Esophagus muscularis mucosa (tissue), 4 donors: ENCODE data around the gene CLEC16A. TPM values are rescaled to one million over a fixed set of nuclear protein-coding genes. Genes with fewer than 3 reads are reported as not detected.

Experiments
- DNase-seq: peaks from one replicate; pipeline ENCODE4 v3.0.0-alpha.2; 2017; ENCODE audit errors: extremely low spot score
- H3K27ac ChIP-seq, 4 donors: fragments of 200-600 bp; sonication (generic); replicated peaks in 1 of 4; 1 replicate in 3 of 4; 2 replicates in 1 of 4; pipeline ENCODE4 v1.5.1; 2016 to 2019; ENCODE audit warnings: mild to moderate bottlenecking in 1 of 4
- H3K27me3 ChIP-seq, 4 donors: fragments of 200-600 bp; sonication (generic); one replicate each; pipeline versions ENCODE4 v1.5.1 to v1.6.0; 2016 to 2019
- H3K36me3 ChIP-seq, 4 donors: fragments of 200-600 bp; sonication (generic); one replicate each; pipeline ENCODE4 v1.5.1; 2016 to 2019
- H3K4me1 ChIP-seq, 4 donors: fragments of 200-600 bp; sonication (generic); one replicate each; pipeline ENCODE4 v1.5.1; 2016 to 2019
- H3K4me3 ChIP-seq, 4 donors: fragments of 200-600 bp; sonication (generic); 1 replicate in 2 of 4; 2 replicates in 2 of 4; pipeline ENCODE4 v1.5.1; 2016 to 2019; ENCODE audit warnings: mild to moderate bottlenecking in 4 of 4, moderate library complexity in 1 of 4
- H3K9me3 ChIP-seq, 4 donors: fragments of 200-600 bp; sonication (generic); 1 replicate in 3 of 4; 2 replicates in 1 of 4; pipeline ENCODE4 v1.5.1; 2016 to 2019
- EP300 ChIP-seq: sonication (generic); formaldehyde crosslinking; IDR thresholded peaks from one replicate; pipeline ENCODE4 v1.6.1; 2017; ENCODE audit warnings: antibody characterized with exemption
- POLR2A ChIP-seq: fragments of 450-650 bp; IDR thresholded peaks from one replicate; pipeline ENCODE4 v1.6.1; 2017; ENCODE audit warnings: antibody characterized with exemption, moderate library complexity, mild to moderate bottlenecking, low read depth
- POLR2AphosphoS5 ChIP-seq, 2 donors: sonication (generic); formaldehyde crosslinking; IDR thresholded peaks; one replicate each; pipeline ENCODE4 v1.6.1; 2017; ENCODE audit warnings: antibody characterized with exemption in 2 of 2
- WGBS: methylation state at CpG from one replicate; pipeline ENCODE4 v1.1.5; 2018; 5-methylcytosine and 5-hydroxymethylcytosine counted together
- intact Hi-C: fragments of 100-400 bp; cut with DNase I; formaldehyde crosslinking; loops from one replicate; pipeline ENCODE4 v1.15.1; 2023
- total RNA-seq, 4 donors: library from RNA; depleted of rRNA; stranded (reverse); fragments of >200 nt; gene quantifications; one replicate each; pipeline versions ENCODE4 v1.1.0 to v1.2.1, GENCODE V29; 2016
- TF ChIP-seq, protein P1 (sequence below), 3 experiments: fragments of 200-600 bp in 2 of 3; fragments of 450-650 bp in 1 of 3; sonication (generic) in 2 of 3; IDR thresholded peaks; one replicate each; pipeline ENCODE4 v1.5.1; 2017 to 2019; ENCODE audit warnings: antibody characterized with exemption in 3 of 3, mild to moderate bottlenecking in 2 of 3, moderate library complexity in 1 of 3

The CLEC16A gene
- total RNA-seq, 4 donors from 2014 or later: 22.3 to 34.7 (median 29.2) TPM

- Histone ChIP-seq H3K4me1 (peaks cover 0 to 30% (median 15%) of the 10 kb centered on the region in 4 donors), H3K4me3 (no peak overlapping the region), H3K36me3 (peaks cover 6 to 20% (median 14%) of the 10 kb centered on the region in 4 donors), H3K27ac (no peak overlapping the region), H3K27me3 (no peaks in the 10 kb centered on the region), H3K9me3 (no peaks in the 10 kb centered on the region)
- WGBS: 74% methylated on average over 10 of the region's 10 CpGs
- DNase-seq: no peak
- intact Hi-C loops: no loop called here
- TF ChIP-seq EP300: no peak
- TF ChIP-seq POLR2A: no peak
- TF ChIP-seq, protein P1, sequence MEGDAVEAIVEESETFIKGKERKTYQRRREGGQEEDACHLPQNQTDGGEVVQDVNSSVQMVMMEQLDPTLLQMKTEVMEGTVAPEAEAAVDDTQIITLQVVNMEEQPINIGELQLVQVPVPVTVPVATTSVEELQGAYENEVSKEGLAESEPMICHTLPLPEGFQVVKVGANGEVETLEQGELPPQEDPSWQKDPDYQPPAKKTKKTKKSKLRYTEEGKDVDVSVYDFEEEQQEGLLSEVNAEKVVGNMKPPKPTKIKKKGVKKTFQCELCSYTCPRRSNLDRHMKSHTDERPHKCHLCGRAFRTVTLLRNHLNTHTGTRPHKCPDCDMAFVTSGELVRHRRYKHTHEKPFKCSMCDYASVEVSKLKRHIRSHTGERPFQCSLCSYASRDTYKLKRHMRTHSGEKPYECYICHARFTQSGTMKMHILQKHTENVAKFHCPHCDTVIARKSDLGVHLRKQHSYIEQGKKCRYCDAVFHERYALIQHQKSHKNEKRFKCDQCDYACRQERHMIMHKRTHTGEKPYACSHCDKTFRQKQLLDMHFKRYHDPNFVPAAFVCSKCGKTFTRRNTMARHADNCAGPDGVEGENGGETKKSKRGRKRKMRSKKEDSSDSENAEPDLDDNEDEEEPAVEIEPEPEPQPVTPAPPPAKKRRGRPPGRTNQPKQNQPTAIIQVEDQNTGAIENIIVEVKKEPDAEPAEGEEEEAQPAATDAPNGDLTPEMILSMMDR (IDR thresholded peaks at IDR 0.05): no peak
- no peak for TF ChIP-seq POLR2AphosphoS5 (IDR thresholded peaks at IDR 0.05)
Measured at GRCh38 chr16:11183951-11184350, 239.6 kb downstream of the CLEC16A start.

- Histone ChIP-seq H3K36me3 (no peaks in the 10 kb centered on the region), H3K27ac (no peak overlapping the region), H3K27me3 (no peaks in the 10 kb centered on the region), H3K4me1 (peaks cover 0 to 1% (median 0%) of the 10 kb centered on the region in 4 donors), H3K9me3 (no peaks in the 10 kb centered on the region), H3K4me3 (no peak overlapping the region)
- intact Hi-C loops: no loop called here
- WGBS: 77% methylated on average over 6 of the region's 6 CpGs
- DNase-seq: no peak
- TF ChIP-seq POLR2AphosphoS5 (IDR thresholded peaks at IDR 0.05) (no peak), EP300 (no peak), POLR2A (no peak)
- TF ChIP-seq, protein P1 (IDR thresholded peaks at IDR 0.05): no peak
Measured at GRCh38 chr16:11187522-11188023, 243.2 kb downstream of the CLEC16A start.

DNA sequence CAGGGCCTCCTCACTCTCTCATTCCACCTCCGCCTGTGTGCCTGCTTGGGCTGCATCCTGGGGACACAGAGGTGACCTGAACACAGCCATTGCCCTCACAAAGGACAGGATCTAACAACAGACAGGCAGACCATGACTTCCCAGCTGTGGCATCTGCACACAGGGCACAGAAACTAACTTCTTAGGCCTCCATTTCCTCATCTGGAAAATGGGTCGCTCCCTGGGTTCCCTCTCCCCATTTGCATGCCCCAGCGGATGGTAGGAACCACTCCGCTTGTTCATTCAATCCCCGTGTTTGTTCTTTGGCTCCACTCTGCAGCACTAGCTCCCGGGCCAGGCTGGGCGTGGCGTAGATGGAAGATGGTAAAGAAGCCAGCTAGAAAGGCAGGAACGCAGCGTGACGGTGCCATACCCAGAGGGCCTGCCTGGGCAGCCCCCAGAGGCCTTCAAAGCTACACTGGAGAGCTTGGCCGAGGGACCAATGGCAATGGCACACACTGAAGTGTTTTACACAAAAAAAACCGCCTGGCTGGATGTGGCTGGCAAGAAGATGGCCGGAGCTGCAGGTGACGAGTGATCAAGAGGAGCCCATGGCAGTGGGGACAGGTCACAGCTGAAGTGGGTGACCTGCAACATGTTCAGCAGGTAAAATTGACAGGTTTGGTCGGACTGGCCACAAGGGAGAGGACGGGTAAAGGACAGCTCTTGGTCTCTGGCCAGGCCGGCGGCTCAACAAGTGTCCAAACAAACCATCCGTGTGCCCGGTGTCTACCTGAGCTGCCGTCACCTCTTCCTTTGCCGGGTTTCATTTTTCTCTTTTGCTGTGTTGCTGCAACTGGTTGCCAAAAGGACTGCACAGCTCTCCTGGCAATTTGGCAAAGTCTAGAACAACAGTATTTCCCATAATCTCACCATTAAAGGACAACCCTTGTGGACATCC is 244.7 kb downstream of the CLEC16A start:
- H3K4me3 ChIP-seq: no peak overlapping the region
- intact Hi-C loops: no loop called here
- no peaks in the 10 kb centered on the region for H3K27me3 ChIP-seq
- TF ChIP-seq EP300 (no peak), POLR2AphosphoS5 (IDR thresholded peaks at IDR 0.05) (no peak), POLR2A (no peak)
- TF ChIP-seq, protein P1 (IDR thresholded peaks at IDR 0.05): no peak
- H3K9me3 ChIP-seq: no peaks in the 10 kb centered on the region
- no peaks in the 10 kb centered on the region for H3K36me3 ChIP-seq
- no peak overlapping the region for H3K27ac ChIP-seq
- DNase-seq: no peak
- 93% methylated on average over 23 of the region's 23 CpGs for WGBS
- no peaks in the 10 kb centered on the region for H3K4me1 ChIP-seq

DNA sequence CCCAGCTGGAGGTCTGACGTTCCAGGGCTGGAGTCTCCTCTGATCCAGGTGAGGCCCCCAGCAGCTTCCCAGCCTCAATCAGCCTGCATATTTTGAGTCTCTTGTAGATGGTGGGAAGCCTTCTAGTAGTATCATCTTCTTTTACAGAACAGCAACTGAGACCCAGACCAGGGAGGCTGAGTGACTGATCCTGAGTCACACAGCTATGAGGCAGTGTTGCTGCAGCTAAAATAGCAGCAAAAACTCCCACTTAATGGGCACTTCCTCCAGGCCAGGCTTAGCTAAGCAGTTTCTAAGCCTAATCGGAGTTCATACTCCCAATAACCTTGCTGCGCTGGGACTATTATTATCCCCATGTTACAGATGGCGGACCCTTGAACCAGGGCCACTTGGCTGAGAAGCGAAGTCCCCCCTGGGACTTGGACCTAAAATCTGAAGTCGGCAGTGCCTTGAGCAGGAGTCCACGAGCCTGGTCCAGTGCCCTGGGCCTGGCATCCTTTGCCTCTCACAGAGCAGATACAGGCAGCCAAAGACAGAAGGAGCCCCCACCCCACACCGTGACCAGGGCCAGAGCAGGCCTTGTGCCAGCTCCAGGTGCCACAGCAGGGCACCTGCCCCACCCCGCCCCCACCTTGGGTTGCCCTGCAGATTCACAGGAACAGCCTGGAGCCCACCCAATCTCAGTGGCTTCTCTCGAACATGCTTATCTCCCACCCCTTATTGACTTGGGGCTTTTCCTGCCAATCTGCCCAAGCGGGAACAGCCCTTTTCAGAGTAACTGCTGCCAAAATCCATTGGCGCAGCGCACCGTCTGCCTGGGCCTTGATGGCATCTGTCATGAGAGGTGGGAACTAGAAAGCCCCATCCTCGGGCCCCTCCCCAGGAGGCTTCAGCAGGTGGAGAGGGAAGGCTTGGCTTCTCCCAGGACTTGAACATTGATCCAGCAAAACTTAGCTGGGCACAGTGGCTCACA is 246.5 kb downstream of the CLEC16A start:
- no peaks in the 10 kb centered on the region for H3K27me3 ChIP-seq
- H3K27ac ChIP-seq: no peak overlapping the region
- H3K4me1 ChIP-seq: no peaks in the 10 kb centered on the region
- H3K4me3 ChIP-seq: no peak overlapping the region
- no peak for TF ChIP-seq POLR2AphosphoS5 (IDR thresholded peaks at IDR 0.05)
- no peak for TF ChIP-seq EP300
- 82% methylated on average over 9 of the region's 15 CpGs for WGBS
- intact Hi-C loops: no loop called here
- no peaks in the 10 kb centered on the region for H3K36me3 ChIP-seq
- H3K9me3 ChIP-seq: no peaks in the 10 kb centered on the region
- DNase-seq: no peak
